ENCODE results near the gene TRMT5.

DNA sequence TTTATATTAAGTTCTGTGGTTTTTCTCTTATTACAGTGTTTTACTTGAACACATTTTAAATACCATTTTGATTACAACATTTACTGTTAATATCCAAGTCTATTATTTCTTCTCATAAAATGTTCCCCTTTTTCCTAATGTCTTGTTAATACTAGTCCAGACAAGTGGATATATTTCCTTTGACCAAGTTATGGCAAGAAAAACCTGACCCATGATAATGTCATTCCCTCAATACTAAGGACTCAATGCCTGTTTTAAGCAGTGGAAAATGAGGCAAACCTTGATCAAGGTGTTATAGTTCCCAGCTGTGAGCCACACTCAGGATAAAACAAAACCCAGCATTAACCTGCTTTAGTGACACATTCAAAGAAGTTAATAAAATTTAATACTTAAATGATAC is 12.2 kb downstream of the TRMT5 start:
- TF ChIP-seq, protein P1, sequence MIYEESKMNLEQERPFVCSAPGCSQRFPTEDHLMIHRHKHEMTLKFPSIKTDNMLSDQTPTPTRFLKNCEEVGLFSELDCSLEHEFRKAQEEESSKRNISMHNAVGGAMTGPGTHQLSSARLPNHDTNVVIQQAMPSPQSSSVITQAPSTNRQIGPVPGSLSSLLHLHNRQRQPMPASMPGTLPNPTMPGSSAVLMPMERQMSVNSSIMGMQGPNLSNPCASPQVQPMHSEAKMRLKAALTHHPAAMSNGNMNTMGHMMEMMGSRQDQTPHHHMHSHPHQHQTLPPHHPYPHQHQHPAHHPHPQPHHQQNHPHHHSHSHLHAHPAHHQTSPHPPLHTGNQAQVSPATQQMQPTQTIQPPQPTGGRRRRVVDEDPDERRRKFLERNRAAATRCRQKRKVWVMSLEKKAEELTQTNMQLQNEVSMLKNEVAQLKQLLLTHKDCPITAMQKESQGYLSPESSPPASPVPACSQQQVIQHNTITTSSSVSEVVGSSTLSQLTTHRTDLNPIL (CRISPR knock-in tag; IDR thresholded peaks at IDR 0.05; ENCODE audit: low read depth): no peak
- TF ChIP-seq, protein P2, sequence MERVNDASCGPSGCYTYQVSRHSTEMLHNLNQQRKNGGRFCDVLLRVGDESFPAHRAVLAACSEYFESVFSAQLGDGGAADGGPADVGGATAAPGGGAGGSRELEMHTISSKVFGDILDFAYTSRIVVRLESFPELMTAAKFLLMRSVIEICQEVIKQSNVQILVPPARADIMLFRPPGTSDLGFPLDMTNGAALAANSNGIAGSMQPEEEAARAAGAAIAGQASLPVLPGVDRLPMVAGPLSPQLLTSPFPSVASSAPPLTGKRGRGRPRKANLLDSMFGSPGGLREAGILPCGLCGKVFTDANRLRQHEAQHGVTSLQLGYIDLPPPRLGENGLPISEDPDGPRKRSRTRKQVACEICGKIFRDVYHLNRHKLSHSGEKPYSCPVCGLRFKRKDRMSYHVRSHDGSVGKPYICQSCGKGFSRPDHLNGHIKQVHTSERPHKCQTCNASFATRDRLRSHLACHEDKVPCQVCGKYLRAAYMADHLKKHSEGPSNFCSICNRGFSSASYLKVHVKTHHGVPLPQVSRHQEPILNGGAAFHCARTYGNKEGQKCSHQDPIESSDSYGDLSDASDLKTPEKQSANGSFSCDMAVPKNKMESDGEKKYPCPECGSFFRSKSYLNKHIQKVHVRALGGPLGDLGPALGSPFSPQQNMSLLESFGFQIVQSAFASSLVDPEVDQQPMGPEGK (CRISPR knock-in tag; IDR thresholded peaks at IDR 0.05; ENCODE audit: borderline replicate concordance): no peak
- TF ChIP-seq, protein P3, sequence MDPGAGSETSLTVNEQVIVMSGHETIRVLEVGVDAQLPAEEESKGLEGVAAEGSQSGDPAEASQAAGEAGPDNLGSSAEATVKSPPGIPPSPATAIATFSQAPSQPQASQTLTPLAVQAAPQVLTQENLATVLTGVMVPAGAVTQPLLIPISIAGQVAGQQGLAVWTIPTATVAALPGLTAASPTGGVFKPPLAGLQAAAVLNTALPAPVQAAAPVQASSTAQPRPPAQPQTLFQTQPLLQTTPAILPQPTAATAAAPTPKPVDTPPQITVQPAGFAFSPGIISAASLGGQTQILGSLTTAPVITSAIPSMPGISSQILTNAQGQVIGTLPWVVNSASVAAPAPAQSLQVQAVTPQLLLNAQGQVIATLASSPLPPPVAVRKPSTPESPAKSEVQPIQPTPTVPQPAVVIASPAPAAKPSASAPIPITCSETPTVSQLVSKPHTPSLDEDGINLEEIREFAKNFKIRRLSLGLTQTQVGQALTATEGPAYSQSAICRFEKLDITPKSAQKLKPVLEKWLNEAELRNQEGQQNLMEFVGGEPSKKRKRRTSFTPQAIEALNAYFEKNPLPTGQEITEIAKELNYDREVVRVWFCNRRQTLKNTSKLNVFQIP (CRISPR knock-in tag; IDR thresholded peaks at IDR 0.05; ENCODE audit: borderline replicate concordance, low read depth): no peak
- no peak for TF ChIP-seq ZNF70 (CRISPR knock-in tag; IDR thresholded peaks at IDR 0.05)
- TF ChIP-seq ZNF565 (CRISPR knock-in tag; conservative IDR thresholded peaks at IDR 0.05; ENCODE audit: low read depth): no peak
- TF ChIP-seq ZC3H10 (CRISPR knock-in tag; IDR thresholded peaks at IDR 0.05): no peak
- TF ChIP-seq ZFP30 (CRISPR knock-in tag; IDR thresholded peaks at IDR 0.05): no peak
- no peak for TF ChIP-seq ZFP3 (CRISPR knock-in tag; IDR thresholded peaks at IDR 0.05)
- TF ChIP-seq ARNTL (CRISPR knock-in tag; IDR thresholded peaks at IDR 0.05; ENCODE audit: borderline replicate concordance, low read depth): no peak
- TF ChIP-seq ISL1 (CRISPR knock-in tag; IDR thresholded peaks at IDR 0.05): no peak
- TF ChIP-seq ZNF8 (CRISPR knock-in tag; IDR thresholded peaks at IDR 0.05): no peak
- TF ChIP-seq RARB (CRISPR knock-in tag; IDR thresholded peaks at IDR 0.05): no peak
- no peak for TF ChIP-seq TCF4 (CRISPR knock-in tag; IDR thresholded peaks at IDR 0.05; ENCODE audit: borderline replicate concordance)
- no peak for TF ChIP-seq OSR1 (CRISPR knock-in tag; IDR thresholded peaks at IDR 0.05)
